Measurements from ENCODE around the gene HGF. TPM values are rescaled to one million over a fixed set of nuclear protein-coding genes. Genes with fewer than 3 reads are reported as not detected.

HGF gene
- polyA plus RNA-seq, 1 of the 3 experiments (the other 2 are of a cell fraction), result 1.5 TPM

DNA sequence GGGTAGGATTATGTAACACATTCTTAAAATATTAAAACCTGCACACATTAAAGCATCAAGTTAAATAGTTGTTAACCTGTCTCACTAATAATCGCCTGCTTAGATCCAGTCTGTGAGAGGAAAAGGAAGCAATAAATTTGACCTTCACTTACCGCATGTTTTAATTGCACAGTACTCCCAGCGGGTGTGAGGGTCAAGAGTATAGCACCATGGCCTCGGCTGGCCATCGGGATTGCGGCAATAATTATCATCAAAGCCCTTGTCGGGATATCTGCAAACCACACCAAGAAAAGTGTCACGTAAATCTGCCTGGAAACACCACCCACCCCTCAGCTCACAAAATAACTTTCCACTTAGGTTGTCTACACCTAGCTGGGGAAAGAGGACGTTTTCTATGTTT lies 26.6 kb downstream of the HGF start:
- no peak for DNase-seq
- no peaks in the 10 kb centered on the region for H3F3A ChIP-seq (replicated peaks; ENCODE audit: insufficient read depth)
- no peaks in the 10 kb centered on the region for H3K27me3 ChIP-seq (ENCODE audit: insufficient read depth)
- no peaks in the 10 kb centered on the region for H3K79me2 ChIP-seq (ENCODE audit: insufficient read depth)
- 95% methylated on average over 9 of the region's 9 CpGs for WGBS (ENCODE audit: low lambda C conversion rate)
- no peak overlapping the region for H2AFZ ChIP-seq (ENCODE audit: low read depth)
- H3K4me3 ChIP-seq (ENCODE audit: low read depth in 2 of 2, low read length in 1 of 2), result no peak overlapping the region
- H3K9me2 ChIP-seq, result no peaks in the 10 kb centered on the region
- CTCF ChIA-PET, result interaction anchor here (0.9 to 1.4 kb wide), 4 partner anchors 12 to 242 kb away, joined by 3 to 4 read pairs (median 4); no protein-coding TSS in a partner anchor
- peaks cover 0 to 21% of the 10 kb centered on the region in 2 experiments; a peak in 2 of 4 replicates for H3K4me1 ChIP-seq (ENCODE audit: control insufficient read depth in 1 of 2, insufficient read depth in 2 of 2, low read depth in 1 of 2, low read length in 1 of 2)
- H4K20me1 ChIP-seq (ENCODE audit: insufficient read depth), result no peaks in the 10 kb centered on the region
- POLR2A ChIA-PET, result no interaction called here
- no peaks in the 10 kb centered on the region for H3K36me3 ChIP-seq (replicated peaks in 1 of 2; ENCODE audit: control insufficient read depth in 1 of 2, insufficient read depth in 2 of 2, low read length in 1 of 2)
- no peak overlapping the region for H3K27ac ChIP-seq (ENCODE audit: low read depth in 2 of 2, low read length in 1 of 2)
- no peak overlapping the region for H3K4me2 ChIP-seq
- no peak for TF ChIP-seq EP300 (IDR thresholded peaks at IDR 0.05; ENCODE audit: borderline replicate concordance in 1 of 2, low read depth in 1 of 2, low read length in 1 of 2)
- no peak for TF ChIP-seq FOXJ3 (CRISPR knock-in tag; IDR thresholded peaks at IDR 0.05)
- TF ChIP-seq SMC3 (IDR thresholded peaks at IDR 0.05; ENCODE audit: low read depth, low read length), result no peak
- TF ChIP-seq RFX5 (IDR thresholded peaks at IDR 0.05; ENCODE audit: low read length), result no peak
- TF ChIP-seq, protein P1, sequence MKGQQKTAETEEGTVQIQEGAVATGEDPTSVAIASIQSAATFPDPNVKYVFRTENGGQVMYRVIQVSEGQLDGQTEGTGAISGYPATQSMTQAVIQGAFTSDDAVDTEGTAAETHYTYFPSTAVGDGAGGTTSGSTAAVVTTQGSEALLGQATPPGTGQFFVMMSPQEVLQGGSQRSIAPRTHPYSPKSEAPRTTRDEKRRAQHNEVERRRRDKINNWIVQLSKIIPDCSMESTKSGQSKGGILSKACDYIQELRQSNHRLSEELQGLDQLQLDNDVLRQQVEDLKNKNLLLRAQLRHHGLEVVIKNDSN (IDR thresholded peaks at IDR 0.05; ENCODE audit: borderline replicate concordance, low read depth), result no peak
- TF ChIP-seq, protein P2, sequence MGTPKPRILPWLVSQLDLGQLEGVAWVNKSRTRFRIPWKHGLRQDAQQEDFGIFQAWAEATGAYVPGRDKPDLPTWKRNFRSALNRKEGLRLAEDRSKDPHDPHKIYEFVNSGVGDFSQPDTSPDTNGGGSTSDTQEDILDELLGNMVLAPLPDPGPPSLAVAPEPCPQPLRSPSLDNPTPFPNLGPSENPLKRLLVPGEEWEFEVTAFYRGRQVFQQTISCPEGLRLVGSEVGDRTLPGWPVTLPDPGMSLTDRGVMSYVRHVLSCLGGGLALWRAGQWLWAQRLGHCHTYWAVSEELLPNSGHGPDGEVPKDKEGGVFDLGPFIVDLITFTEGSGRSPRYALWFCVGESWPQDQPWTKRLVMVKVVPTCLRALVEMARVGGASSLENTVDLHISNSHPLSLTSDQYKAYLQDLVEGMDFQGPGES (IDR thresholded peaks at IDR 0.05; ENCODE audit: low read depth, low read length), result no peak
- H3K9ac ChIP-seq, result no peak overlapping the region
- no peaks in the 10 kb centered on the region for H3K9me3 ChIP-seq

DNA sequence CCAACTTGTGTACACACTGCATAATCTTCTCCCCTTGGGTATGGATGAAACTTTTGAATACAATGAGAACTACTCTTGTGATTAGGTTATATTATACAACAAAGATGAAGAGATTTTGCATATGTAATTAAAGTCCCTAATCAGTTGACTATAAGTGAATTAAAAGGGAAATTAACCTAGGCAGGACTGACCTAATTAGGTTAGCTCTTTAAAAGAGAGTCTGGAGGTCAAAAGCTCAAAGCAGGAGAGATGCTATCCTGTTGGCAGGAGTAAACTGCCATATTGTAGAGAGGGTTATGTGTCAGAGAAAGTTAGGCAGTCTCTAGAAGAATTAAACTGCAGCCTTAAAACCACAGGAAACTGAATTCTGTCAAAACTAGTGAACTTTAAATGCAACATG lies 29.4 kb downstream of the HGF start:
- Histone ChIP-seq H3K36me3 (replicated peaks in 1 of 2; ENCODE audit: control insufficient read depth in 1 of 2, insufficient read depth in 2 of 2, low read length in 1 of 2) (no peaks in the 10 kb centered on the region), H3K4me1 (ENCODE audit: control insufficient read depth in 1 of 2, insufficient read depth in 2 of 2, low read depth in 1 of 2, low read length in 1 of 2) (peaks cover 0 to 13% of the 10 kb centered on the region in 2 experiments; a peak in 2 of 4 replicates), H3K27me3 (ENCODE audit: insufficient read depth) (no peaks in the 10 kb centered on the region), H2AFZ (ENCODE audit: low read depth) (no peak overlapping the region), H3K9me3 (no peaks in the 10 kb centered on the region), H3K4me2 (no peak overlapping the region), H3K9me2 (no peaks in the 10 kb centered on the region), H4K20me1 (ENCODE audit: insufficient read depth) (no peaks in the 10 kb centered on the region), H3F3A (replicated peaks; ENCODE audit: insufficient read depth) (no peaks in the 10 kb centered on the region), H3K9ac (no peak overlapping the region), H3K27ac (ENCODE audit: low read depth in 2 of 2, low read length in 1 of 2) (peak overlapping the region in 1 of 2 experiments; percentile 94; a peak in 2 of 4 replicates), H3K79me2 (ENCODE audit: insufficient read depth) (no peaks in the 10 kb centered on the region), H3K4me3 (ENCODE audit: low read depth in 2 of 2, low read length in 1 of 2) (no peak overlapping the region)
- DNase-seq, result peak; percentile 48
- CTCF ChIA-PET, result interaction anchor here (1.0 to 1.2 kb wide), 3 partner anchors 20 to 65 kb away, joined by 3 read pairs; no protein-coding TSS in a partner anchor
- POLR2A ChIA-PET, result no interaction called here
- TF ChIP-seq TCF12 (IDR thresholded peaks at IDR 0.05) (peak; percentile 40), EP300 (IDR thresholded peaks at IDR 0.05; ENCODE audit: borderline replicate concordance in 1 of 2, low read depth in 1 of 2, low read length in 1 of 2) (peak in 1 of 2 experiments; percentile 96; a peak in 2 of 4 replicates), FOXJ3 (CRISPR knock-in tag; IDR thresholded peaks at IDR 0.05) (0 out of 2 replicates have a peak, but pooled peaks have one; percentile 22), RXRA (IDR thresholded peaks at IDR 0.05; ENCODE audit: borderline replicate concordance, low read depth) (no peak), EZH2phosphoT487 (IDR thresholded peaks at IDR 0.05; ENCODE audit: borderline replicate concordance, low read depth) (no peak), TAF1 (IDR thresholded peaks at IDR 0.05; ENCODE audit: borderline replicate concordance, low read depth, low read length) (no peak), FOXM1 (IDR thresholded peaks at IDR 0.05; ENCODE audit: low read depth) (no peak), FOSL2 (IDR thresholded peaks at IDR 0.05; ENCODE audit: borderline replicate concordance, low read depth) (no peak), CHD2 (IDR thresholded peaks at IDR 0.05; ENCODE audit: low read length, partially characterized antibody) (peak; percentile 70), RAD21 (IDR thresholded peaks at IDR 0.05; ENCODE audit: low read length) (no peak; the same call in 1 of the 2 replicates), SIN3A (IDR thresholded peaks at IDR 0.05; ENCODE audit: borderline replicate concordance, low read depth, low read length) (no peak), NRF1 (IDR thresholded peaks at IDR 0.05; ENCODE audit: low read depth, low read length) (no peak), MEF2A (IDR thresholded peaks at IDR 0.05; ENCODE audit: borderline replicate concordance, low read depth) (no peak), YY1 (IDR thresholded peaks at IDR 0.05; ENCODE audit: low read depth) (no peak)
- TF ChIP-seq, protein P1 (IDR thresholded peaks at IDR 0.05; ENCODE audit: borderline replicate concordance, low read depth), result no peak
- TF ChIP-seq, protein P3, sequence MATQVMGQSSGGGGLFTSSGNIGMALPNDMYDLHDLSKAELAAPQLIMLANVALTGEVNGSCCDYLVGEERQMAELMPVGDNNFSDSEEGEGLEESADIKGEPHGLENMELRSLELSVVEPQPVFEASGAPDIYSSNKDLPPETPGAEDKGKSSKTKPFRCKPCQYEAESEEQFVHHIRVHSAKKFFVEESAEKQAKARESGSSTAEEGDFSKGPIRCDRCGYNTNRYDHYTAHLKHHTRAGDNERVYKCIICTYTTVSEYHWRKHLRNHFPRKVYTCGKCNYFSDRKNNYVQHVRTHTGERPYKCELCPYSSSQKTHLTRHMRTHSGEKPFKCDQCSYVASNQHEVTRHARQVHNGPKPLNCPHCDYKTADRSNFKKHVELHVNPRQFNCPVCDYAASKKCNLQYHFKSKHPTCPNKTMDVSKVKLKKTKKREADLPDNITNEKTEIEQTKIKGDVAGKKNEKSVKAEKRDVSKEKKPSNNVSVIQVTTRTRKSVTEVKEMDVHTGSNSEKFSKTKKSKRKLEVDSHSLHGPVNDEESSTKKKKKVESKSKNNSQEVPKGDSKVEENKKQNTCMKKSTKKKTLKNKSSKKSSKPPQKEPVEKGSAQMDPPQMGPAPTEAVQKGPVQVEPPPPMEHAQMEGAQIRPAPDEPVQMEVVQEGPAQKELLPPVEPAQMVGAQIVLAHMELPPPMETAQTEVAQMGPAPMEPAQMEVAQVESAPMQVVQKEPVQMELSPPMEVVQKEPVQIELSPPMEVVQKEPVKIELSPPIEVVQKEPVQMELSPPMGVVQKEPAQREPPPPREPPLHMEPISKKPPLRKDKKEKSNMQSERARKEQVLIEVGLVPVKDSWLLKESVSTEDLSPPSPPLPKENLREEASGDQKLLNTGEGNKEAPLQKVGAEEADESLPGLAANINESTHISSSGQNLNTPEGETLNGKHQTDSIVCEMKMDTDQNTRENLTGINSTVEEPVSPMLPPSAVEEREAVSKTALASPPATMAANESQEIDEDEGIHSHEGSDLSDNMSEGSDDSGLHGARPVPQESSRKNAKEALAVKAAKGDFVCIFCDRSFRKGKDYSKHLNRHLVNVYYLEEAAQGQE (IDR thresholded peaks at IDR 0.05; ENCODE audit: low read depth, low read length), result no peak
- TF ChIP-seq, protein P4, sequence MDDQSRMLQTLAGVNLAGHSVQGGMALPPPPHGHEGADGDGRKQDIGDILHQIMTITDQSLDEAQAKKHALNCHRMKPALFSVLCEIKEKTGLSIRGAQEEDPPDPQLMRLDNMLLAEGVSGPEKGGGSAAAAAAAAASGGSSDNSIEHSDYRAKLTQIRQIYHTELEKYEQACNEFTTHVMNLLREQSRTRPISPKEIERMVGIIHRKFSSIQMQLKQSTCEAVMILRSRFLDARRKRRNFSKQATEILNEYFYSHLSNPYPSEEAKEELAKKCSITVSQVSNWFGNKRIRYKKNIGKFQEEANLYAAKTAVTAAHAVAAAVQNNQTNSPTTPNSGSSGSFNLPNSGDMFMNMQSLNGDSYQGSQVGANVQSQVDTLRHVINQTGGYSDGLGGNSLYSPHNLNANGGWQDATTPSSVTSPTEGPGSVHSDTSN (IDR thresholded peaks at IDR 0.05), result no peak

Data from SK-N-SH (cell line).